GM18517 (cell line): ENCODE results near the gene SLC22A31.
"Not testable (repeated sequence)": the region's sequence is repeated elsewhere in the genome, so short reads cannot be mapped to it uniquely, and the experiment has no call there.

Experiments used
- ATAC-seq: cut with Tn5 transposase; IDR thresholded peaks from one replicate; pipeline ENCODE4 v1.9.1; 2021; ENCODE audit warnings: mild to moderate bottlenecking, moderate library complexity; ENCODE audit not compliant: unreplicated experiment

The SLC22A31 gene

DNA sequence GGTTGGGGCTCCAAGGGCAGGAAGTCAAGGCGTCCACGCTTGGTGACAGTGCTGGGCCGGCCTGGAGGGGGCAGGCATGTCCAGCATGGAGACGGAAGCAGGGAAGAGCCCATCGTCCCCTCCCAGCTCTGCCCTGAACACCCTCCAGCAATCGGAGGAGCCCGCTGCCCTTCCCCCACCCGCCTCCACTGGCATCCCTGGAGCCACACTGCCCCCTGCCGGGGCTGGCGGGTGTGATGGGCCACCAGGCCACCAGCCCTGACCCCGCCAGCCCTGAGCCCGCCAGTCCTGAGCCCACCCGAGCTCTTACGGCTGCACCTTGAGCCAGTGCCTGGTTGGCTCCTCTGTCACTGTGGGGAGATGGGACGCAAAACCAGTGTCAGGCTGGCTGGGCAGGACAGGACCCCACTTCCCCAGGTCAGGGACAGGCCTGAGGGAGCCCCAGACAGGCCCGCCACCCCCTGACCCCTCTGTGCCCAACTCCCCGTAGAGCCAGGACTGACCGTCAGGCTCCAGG lies 32.9 kb downstream of the SLC22A31 start:
- ATAC-seq = no peak

- no peak for ATAC-seq
These were observed 33.5 kb downstream of the SLC22A31 start for GRCh38 chr16:89166696-89167424.

DNA sequence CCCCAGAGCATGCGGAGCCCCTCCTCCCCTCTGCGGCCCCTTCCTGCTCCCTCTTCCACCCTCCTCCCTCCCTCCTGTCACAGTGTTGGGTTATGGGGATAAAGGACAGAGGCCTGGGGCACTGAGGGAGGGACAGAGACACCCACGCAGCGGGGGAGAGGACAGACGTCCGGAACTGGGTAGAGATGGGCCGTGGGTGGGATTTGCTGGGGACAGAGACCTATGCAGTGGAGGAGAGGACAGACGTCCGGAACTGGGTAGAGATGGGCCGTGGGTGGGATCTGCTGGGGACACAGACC lies 34.7 kb downstream of the SLC22A31 start:
- ATAC-seq = not testable (repeated sequence)

GRCh38 chr16:89164847-89165680 lies 35.3 kb downstream of the SLC22A31 start:
- no peak for ATAC-seq

- ATAC-seq = no peak
These were observed 35.9 kb downstream of the SLC22A31 start for GRCh38 chr16:89164436-89164835.

DNA sequence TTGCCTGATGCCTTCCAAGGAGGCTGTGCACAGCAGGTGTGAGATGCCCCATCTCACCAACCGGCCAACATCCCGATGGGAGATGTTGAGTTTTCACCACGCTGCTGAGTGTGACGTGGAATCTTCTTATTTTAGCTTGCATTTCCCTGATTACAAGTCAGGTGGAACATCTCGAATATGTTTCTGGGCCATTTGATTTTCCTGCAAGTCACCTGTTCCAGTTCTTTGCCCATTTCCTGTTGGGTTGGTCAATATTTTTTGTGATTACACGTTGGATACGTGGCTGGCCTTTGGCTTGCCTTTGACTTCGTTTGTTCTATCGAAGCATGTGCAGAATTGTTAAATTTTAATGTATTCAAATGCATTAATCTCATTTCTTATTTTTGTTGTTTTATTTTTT lies 37.0 kb downstream of the SLC22A31 start:
- no peak for ATAC-seq

DNA sequence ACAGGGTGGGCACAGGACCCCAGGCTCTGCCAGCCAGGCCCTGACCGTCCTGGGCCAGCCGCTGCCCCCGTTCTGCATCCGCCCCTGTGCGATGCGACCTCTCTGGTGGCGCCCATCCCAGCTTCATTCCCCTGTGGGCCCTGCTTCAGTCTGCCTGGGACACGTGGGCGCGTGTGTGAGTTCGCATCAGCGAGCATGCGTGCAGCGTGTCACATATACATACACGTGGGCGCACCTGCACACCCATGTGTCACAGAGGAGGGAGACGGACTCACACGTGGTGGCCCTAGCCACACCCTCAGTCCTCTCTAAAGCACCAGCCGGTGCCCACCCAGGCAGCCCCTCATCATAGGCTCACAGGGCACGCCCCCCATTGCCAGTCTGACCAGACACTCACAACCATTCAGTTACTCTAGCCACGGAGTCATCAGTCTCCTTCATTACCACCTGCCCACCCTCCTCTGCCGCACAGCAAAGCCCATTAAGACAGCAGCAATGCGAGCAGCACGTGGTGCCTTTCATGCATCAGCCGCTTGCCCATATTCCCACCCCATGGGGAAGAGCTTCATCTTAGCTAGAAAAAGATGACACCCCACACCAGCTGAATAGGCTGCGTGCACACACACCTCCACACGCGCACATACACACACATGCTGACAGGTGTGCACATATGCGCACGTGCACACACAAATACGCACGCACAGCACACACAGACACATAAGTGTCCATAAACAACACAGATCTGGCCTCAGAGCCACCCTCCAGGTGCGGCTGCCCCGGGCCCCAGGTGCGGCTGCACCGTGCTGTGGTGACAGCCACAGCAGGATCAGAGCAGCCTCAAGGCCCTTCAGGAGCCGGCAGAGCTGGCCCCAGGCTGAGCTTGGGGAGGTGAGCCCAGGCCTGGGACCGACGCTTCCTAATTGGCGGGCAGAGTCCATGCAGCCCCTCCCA lies 38.3 kb downstream of the SLC22A31 start:
- ATAC-seq = no peak

DNA sequence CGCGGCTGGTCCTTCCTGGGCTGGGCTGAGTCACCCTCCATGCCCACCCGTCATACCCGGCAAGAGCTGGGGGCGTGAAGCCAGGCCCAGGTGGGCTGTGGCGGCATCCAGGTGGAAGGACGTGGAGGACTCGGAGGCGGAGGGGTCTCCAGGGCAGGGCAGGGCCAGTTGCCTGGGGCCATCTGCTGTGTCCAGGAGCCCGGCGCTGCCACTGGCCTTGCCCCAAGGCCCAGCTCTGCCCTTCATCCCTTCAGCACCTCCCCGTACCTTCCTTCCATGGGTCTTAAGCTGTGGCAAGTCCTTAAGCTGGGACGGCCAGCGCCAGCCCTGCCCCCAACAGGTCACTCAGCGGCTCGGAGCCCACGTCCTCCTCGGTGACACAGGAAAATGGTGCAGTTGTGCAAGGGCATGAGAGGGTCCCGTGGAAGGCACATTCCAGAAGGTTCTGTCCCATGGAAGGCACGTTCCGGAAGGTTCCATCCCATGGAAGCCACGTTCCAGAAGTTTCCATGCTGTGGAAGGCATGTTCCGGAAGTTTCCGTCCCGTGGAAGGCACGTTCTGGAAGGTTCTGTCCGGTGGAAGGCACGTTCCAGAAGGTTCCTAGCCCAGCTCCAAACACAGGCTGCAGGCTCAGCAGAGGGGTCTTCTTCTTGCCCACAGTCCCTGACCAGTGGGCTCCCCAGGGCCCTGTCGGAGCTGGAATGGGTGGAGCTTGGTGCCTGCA lies 39.2 kb downstream of the SLC22A31 start:
- ATAC-seq = no peak

DNA sequence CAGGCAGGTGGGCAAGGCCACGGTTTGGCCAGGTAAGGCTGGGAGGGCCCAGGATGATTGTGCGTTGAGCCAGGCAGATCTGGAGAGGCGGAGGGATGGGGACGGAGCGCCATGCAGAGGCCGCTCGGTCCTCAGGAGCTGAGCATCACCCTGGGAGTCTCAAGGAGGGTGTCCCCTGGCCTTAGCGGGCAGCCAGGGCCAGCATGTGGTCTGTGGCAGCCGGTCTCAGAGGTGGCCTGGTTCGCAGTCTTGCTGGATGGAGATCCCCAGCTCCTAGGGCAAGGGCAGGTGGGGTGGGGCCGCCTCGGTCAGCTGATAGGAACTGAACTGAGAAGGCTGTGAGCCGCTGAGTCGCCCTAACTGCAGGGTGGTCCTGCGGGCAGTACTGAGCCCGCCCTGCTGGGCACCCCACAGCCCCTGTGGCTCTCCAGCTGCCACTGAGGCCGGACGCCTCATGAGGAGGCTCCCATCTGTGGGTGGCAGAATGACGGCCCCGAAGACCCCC lies 40.4 kb downstream of the SLC22A31 start:
- no peak for ATAC-seq

- ATAC-seq = no peak
These were observed 41.1 kb downstream of the SLC22A31 start for GRCh38 chr16:89159066-89159849.

DNA sequence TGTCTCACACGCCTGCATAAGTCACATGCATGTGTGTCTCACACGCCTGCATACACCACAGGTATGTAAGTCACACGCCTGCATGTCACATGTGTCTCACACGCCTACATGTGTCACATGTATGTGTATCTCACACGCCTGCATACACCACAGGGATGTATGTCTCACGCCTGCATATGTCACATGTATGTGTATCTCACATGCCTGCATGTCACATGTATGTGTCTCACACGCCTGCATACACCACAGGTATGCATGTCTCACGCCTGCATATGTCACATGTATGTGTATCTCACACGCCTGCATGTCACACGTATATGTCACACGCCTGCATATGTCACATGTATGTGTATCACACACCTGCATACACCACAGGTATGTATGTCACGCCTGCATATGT lies 42.6 kb downstream of the SLC22A31 start:
- ATAC-seq = no peak

DNA sequence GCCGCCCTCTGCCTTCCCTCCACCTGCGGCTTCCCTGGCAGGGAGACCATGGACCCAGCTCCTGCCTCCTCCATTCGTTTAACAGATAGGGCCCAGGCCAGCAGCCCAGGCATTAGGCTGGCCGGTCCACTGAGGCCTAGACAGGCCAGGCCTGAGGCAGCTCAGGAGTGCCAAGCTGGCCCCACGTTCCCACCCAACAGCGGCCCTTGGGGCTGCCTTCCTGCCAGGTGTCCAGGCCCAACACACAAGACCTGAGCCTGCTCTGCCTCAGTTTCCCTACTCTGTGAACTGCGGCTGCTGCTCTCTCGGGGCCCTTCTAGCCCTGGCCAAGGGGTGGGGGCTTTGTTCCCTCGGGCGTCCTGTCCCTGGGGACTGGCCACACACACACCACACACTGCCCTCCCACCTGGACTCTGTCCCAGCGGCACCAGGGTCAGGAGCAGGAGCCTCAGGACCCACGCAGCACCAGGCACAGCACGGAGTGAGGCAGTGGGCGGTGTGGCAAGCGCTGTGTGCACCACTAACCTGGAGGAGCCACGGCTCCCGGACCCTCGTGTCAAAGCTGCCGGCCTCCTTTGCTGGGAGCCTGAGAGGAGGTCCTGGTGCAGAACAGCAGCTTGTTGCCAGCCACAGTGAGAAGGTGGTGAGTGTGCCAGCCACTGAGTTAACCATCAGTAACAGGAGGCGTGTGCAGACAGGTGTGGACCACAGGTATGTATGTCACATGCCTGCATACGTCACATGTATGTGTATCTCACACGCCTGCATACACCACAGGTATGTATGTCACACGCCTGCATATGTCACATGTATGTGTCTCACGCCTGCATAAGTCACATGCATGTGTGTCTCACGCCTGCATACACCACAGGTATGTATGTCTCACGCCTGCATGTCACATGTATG lies 43.3 kb downstream of the SLC22A31 start:
- no peak for ATAC-seq

DNA sequence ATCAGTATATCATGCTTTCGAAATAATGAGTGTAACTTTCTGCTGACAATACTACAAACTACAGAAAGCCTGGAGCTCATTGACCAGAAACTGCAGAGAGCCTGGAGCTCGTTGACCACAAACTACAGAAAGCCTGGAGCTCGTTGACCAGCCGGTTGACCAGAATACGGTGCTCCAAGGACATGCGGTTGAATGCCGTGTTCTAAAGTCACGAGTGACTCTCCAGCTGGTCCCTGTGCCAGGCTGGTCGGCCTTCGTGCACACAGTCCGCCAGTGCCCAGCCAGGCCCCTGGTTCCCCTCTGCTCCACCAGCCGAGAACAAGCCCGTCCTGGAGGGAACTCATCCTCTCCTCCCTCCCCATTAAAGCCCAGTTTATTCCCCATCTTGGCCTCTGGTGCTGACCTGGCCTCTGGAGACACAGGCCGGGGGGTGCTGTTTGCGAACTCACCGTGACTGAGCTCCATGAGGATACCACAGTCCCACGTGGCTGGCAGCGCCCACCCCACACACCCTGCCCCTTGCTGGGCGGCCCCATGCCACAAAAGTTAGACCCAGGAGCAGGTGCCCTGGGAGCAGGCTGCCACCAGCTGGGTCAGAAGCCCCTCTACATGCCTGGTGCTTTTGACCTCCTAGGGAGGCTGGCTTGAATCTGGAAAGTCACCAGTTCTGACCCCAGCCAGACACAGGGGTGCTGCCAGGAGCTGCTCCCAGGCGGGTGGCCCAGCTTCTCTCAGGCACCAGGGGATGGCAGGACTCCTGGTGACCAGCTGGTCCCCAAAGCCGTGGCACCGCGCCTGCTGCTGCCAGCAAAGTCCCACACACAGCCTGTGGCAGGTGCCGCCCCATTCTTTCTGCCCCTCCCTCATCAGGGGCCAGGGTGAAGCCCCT lies 44.2 kb downstream of the SLC22A31 start:
- ATAC-seq = no peak

GRCh38 chr16:89155184-89155679 lies 45.1 kb downstream of the SLC22A31 start:
- no peak for ATAC-seq

- ATAC-seq = no peak
These were observed 45.8 kb downstream of the SLC22A31 start for GRCh38 chr16:89154390-89155183.

- ATAC-seq = no peak
These were observed 46.5 kb downstream of the SLC22A31 start for GRCh38 chr16:89153848-89154271.
